ENCODE data around the gene MT2A.
A peak's percentile ranks its signal among the peaks of the same experiment; 100 is the strongest.
"Not testable (repeated sequence)": the region's sequence is repeated elsewhere in the genome, so short reads cannot be mapped to it uniquely, and the experiment has no call there.

The MT2A gene

DNA sequence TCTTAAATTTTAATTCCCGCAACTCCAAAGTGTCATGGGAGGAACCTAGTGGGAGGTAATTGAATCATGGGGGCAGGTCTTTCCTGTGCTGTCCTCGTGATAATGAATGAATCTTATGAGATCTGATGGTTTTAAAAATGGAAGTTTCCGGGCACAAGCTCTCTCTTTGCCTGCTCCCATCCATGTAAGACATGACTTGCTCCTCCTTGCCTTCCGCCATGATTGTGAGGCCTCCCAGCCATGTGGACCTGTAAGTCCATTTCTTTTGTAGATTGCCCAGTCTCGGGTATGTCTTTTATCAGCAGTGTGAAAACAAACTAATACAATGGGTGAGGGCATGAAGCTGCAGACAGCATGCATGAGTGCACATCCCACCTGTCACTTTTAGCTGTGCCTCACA, 14.8 kb downstream of the MT2A start:
- DNase-seq: not testable (repeated sequence)

DNA sequence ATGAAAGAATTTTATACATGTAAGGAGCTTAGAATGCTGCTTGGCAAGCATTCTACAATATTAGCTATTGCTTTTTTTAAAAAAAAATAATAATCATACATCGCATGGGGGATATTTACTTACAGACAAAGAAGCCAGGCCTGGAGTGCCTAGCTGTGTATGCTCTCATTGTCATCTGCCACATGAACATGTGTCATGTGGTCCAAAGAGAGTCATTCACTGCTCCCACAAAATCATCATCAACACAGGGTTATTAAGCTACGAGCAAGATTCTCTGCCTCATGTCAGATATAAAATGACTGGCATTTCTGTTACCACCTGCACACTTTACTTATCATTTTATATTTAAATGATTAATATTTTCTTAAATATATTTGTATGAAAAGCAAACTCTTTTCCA, 15.3 kb downstream of the MT2A start:
- DNase-seq: no peak

DNA sequence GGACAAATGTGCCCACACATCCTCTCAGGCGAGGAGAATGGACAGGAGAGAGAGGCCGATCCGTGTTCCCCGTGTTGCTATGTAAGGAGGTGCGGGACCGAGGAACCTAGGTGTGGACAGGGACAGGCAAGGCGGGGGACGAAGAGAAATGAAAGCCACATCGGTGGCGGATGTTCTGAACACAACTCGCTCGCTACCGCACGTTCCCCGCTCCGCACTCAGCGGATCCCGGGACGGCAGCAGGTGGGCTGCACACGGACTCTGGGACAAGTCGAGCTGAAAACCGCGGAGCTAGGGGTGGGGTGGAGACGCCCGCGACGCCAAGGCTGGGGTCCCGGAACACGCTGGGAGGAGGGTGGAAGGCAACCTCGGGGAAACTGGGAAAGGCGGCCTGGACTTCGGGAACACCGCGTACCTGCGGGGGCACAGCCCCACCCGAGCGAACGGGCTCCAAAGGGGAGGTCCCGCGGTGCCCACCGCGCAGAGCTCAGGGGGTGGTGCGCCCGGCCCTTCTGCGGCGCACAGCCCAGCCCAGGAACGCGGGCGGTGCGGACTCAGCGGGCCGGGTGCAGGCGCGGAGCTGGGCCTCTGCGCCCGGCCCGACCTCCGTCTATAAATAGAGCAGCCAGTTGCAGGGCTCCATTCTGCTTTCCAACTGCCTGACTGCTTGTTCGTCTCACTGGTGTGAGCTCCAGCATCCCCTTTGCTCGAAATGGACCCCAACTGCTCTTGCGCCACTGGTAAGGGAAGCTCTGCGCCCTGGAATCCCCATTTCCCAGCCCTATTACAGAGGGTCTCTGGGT, 17.0 kb downstream of the MT2A start, which contains the start of gene MT1E:
MT1E (plus strand) TSS at position 642 of the 803 bp plus-strand sequence; CDS start at position 713, 71 bp downstream.
- peak in 1 of 2 experiments; percentile 70 for DNase-seq

DNA sequence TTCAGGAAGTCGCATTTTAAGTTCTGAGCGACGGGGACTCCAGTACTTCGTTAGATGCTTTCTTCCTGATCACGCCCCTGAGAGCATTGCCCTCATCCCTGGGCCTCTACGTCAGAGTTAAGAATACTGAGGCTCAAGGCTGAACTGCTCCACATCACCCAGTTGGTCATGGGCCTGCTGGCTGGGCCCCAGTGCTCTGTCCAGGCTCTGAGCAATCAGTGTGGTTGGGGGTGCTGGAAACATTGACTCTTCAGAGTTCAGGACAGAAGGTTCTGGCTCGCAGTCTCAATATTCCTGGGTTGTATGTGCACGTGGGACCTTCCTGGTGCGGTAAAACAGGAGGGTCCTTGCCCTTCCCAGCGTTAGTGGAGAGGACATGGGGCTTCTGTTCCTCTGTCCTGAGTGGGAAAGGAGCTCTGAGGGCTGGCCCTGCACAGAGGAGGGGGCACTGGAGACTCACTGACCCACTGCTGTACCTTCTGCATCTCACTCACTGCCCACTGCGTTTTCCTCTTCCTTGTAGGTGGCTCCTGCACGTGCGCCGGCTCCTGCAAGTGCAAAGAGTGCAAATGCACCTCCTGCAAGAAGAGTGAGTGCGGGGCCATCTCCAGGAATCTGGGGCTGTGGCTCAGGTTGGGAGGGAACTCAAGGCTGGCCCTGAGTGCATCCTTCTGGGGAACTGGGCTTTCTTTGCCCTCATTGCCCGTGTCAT, 17.7 kb downstream of the MT2A start:
- no peak for DNase-seq

DNA sequence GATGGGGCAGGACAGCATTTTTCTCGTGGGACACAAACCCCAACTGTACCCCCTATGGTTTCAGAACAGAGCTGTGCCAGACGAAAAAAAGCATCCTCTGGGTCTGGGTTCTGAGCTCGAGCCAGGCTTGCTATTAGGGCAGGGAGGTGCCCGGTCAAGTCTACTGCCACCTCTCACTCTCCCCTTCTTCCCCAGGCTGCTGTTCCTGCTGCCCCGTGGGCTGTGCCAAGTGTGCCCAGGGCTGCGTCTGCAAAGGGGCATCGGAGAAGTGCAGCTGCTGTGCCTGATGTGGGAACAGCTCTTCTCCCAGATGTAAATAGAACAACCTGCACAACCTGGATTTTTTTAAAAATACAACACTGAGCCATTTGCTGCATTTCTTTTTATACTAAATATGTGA, 18.3 kb downstream of the MT2A start:
- DNase-seq: no peak

DNA sequence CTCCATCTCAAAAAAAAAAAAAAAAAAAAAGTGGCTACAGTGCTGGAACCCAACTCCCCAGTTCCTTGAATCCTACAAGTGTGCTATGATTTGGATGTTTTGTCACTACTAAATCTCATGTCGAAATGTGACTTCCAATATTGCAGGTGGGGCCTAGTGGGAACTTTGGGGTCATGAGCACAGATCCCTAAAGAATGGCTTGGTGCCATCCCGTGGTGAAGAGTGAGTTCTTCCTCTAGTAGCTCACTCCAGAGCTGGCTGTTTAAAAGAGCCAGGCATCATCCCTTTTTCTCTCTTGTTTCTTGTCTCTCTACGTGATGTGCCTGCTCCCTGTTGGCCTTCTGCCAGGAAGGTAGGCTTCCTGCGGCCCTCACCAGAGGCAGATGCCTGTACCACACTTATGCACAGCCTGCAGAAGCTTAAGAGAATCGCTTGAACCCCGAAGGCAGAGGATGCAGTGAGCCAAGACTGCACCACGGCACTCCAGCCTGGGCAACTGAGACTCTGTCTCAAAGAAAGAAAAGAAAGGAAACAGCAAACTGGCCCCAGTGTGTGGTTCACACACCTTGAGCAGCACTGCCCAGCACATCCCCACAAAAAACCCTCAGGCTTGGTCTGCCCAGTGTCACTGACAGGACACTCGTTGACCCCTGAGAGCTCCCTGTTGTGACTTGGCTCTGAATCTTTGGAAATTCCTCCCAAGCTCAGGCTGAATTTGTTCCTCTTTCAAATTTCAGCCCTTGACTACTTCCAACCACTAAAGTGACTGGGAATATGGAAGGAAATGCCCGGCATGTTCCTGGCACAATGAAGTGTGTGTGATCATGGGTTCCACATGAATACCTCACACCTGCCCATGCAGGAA, 20.3 kb downstream of the MT2A start:
- no peak for DNase-seq

DNA sequence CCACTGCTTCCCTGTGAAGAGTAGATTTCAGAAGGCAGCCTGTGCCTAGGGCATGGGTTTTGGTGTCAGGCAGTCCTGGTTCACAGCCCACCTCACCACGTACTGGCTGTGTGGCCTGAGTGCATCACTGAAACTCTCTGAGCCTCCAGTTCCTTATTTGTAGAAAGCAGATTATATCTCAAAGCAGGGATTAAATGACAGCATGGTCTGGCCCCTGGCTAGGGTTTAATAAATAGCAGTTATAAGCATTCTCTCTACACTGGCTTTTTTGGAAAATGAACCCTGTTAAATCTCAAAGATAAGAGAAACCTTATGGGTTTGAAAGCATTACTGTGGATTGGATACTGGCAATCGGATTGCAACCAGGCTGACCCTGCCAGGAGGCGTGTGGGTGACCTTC, 21.1 kb downstream of the MT2A start:
- no peak for DNase-seq

DNA sequence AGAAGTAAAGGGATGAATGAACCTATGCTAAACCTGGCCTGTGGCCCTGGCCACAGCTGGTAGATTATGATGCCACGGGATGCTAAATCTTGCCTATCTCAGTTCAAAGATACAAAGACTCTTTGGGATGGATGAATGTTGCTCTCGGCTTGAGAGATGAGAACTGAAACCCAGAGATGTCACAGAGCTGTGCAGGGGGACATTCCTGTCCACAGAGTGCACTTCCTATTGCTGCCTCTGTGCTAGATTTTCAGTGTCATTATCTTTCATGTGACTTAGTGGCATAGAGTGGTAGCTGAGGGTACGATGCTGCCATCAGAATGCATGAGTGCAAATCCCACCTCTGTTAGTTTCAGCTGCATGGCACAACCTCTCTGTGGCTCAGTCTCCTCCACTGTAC, 21.8 kb downstream of the MT2A start:
- no peak for DNase-seq

DNA sequence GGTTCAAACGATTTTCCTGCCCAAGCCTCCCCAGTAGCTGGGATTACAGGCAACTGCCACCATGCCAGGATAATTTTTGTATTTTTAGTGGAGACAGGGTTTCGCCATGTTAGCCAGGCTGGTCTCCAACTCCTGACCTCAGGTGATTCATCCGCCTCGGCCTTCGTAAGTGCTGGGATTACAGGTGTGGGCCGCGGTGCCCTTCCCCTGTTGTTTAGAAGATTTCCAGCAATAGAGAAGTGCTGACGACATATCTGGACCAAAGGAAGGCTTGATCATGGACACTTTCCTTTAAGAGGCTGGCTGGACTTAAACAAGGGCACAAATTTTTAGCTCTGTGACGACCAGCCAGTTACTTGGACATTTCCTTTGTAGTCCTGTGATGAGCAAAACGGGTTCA, 22.8 kb downstream of the MT2A start:
- no peak for DNase-seq

DNA sequence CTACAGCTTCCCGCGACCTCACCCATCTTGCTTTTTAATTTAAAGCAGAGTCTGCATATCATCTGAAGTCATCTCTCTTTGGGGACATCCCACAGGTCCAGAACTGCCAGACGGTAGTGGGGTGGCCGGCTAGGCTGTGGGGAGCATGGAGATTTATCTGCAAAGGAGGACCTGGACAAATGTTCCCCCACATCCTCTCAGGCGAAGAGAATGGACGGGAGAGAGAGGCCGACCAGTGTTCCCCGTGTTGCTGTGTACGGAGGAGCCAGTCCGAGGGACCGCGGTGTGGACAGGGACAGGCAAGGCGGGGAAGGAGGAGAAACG, 23.4 kb downstream of the MT2A start:
- DNase-seq: no peak

DNA sequence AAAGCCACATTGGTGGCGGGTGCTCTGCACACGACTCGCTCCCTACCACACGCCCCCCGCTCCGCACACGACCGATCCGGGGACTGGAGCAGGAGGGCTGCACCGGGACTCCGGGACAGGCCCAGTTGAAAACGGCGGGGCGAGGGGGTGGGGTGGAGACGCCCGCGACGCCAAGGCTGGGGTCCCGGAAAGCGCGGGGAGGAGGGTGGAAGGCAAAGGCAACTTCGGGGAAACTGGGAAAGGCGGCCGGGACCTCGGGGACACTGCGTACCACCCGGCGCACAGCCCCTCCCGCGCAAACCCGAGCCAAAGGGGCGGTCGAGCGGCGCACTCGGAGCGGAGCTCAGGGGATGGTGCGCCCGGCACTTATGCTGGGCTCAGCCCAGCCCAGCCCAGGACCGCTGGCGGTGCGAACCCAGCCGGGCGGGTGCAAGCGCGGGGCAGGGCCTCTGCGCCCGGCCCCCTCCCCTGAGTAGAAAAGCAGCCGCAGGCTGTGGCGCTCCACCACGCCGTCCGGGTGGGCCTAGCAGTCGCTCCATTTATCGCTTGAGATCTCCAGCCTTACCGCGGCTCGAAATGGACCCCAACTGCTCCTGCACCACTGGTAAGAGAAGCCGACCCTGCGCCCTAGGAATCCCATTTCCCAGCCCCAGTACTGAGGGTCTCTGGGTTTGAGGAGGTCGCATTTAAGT, 23.9 kb downstream of the MT2A start, which contains the start of gene MT1M:
MT1M (plus strand) TSS at position 504 of the 692 bp plus-strand sequence; CDS start at position 577, 73 bp downstream.
- no peak for DNase-seq

DNA sequence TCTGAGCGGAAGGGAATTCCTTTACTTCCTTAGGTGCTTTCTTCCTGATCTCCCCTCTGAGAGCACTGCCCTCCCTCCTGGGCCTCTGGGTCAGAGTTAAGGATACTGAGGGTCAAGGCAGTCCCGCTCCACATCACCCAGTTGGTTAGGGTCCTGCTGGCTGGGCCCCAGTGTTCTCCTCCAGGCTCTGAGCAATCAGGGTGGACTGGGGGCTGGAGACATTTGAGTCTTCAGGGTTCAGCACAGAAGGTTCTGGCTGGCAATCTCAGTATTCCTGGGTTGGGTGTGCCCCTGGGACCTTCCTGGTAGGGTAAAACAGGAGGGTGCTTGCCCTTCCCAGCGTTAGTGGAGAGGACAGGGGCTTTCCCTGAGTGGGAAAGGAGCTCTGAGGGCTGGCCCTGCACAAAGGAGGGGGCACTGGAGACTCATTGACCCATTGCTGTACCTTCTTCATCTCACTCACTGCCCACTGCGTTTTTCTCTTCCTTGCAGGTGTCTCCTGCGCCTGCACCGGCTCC, 24.5 kb downstream of the MT2A start:
- no peak for DNase-seq

DNA sequence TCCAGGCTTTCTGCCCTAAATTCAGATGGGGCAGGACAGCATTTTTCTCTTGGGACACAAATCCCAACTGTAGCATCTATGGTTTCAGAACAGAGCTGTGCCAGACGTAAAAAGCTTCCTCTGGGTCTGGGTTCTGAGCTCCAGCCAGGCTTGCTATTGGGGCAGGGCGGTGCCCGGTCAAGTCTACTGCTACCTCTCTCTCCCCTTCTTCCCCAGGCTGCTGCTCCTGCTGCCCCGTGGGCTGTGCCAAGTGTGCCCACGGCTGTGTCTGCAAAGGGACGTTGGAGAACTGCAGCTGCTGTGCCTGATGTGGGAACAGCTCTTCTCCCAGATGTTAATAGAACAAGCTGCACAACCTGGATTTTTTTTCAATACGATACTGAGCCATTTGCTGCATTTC, 25.2 kb downstream of the MT2A start:
- no peak for DNase-seq

DNA sequence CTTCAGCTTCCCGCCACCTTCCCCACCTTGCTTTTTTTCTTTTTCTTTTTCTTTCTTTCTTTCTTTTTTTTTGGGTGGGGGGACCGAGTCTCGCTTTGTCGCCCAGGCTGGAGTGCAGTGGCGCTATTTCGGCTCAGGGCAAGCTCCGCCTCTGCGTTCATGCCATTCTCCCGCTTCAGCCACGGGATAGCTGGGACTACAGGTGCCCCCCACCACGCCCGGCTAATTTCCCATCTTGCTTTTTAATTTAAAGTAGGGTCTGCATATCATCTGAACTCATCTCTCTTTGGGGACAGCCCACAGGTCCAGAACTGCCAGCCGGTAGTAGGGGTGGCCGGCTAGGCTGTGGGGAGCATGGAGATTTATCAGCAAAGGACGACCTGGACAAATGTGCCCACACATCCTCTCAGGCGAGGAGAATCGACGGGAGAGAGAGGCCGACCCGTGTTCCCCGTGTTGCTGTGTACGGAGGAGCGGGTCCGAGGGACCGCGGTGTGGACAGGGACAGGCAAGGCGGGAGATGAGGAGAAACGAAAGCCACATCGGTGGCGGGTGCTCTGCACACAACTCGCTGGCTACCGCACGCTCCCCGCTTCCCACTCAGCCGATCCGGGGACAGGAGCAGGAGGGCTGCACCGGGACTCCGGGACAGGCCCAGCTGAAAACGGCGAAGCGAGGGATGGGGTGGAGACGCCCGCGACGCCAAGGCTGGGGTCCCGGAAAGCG, 26.5 kb downstream of the MT2A start:
- DNase-seq: no peak

DNA sequence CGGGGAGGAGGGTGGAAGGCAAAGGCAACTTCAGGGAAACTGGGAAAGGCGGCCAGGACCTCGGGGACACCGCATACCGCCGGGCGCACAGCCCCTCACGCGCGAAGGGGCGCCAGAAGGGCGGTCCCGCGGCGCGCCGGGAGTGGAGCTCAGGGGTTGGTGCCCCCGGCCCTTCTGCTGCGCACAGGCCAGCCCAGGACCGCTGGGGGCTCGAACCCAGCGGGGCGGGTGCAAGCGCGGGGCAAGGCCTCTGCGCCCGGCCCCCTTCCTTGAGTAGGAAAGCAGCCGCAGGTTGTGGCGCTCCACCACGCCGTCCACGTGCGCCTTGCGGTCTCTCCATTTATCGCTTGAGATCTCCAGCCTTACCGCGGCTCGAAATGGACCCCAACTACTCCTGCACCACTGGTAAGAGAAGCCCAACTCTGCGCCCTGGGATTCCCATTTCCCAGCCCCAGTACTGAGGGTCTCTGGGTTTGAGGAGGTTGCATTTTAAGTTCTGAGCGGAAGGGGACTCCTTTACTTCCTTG, 27.1 kb downstream of the MT2A start:
- DNase-seq: no peak

DNA sequence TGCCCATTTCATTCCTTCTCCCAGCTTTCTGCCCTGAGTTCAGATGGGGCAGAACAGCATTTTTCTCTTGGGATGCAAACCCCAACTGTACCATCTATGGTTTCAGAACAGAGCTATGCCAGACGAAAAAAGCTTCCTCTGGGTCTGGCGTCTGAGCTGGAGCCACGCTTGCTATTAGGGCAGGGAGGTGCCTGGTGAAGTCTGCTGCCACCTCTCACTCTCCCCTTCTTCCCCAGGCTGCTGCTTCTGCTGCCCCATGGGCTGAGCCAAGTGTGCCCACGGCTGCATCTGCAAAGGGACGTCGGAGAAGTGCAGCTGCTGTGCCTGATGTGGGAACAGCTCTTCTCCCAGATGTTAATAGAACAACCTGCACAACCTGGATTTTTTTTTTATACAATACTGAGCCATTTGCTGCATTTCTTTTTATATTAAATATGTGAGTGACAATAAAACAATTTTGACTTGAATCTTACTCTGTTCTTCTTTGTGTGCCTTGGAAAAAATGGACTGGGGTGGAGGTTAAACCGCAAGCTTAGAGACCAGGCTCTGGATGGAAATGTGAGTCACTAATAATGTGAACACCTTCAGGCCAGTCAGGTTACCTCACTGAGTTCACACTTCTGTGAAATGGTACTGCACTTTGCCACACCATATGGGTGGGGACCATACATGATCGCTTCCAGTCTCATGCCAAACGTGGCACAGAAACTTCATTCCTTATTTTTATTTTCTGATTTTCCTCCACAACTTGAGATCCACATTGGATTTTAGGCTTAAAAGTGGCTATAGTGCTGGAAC, 28.4 kb downstream of the MT2A start:
- no peak for DNase-seq

DNA sequence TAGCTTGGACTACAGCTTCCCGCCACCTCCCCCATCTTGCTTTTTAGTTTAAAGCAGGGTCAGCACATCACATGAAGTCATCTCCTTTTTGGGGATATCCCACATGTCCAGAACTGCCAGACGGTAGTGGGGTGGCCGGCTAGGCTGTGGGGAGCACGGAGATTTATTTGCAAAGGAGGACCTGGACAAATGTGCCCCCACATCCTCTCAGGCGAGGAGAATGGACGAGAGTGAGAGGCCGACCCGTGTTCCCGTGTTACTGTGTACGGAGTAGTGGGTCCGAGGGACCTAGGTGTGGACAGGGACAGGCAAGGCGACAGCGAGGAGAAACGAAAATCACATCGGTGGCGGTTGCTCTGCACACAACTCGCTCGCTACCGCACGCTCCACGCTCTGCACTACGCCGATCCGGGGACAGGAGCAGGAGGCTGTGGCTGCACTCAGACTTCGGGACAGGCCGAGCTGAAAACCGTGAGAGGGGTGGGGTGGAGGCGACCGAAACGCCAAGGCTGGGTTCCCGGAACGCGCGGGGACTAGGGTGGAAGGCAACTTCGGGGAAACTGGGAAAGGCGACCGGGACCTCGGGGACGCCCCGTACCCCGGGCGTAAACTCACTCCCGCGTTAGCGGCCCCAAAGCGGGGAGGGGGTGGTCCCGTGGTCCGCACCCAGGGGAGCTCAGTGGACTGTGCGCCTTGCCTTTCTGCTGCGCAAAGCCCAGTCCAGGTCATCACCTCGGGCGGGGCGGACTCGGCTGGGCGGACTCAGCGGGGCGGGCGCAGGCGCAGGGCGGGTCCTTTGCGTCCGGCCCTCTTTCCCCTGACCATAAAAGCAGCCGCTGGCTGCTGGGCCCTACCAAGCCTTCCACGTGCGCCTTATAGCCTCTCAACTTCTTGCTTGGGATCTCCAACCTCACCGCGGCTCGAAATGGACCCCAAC, 29.7 kb downstream of the MT2A start, which contains the start of gene MT1A:
MT1A (plus strand) TSS at position 853 of the 937 bp plus-strand sequence; CDS start at position 926, 73 bp downstream.
- DNase-seq: no peak

DNA sequence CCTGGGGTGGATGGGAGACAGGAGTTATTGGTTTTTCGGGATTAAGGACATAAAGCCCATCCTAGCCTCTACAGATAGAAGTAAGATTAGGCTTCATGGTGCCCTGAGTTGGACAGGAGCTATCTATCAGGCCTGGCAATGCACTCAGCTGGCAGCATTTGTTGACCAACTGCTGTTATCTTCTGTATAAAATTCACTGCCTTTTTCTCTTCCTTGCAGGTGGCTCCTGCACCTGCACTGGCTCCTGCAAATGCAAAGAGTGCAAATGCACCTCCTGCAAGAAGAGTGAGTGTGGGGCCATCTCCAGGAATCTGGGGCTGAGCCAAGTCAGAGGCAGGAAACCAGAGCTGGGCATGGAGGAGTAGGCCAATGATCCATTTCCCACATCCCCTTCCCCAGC, 30.7 kb downstream of the MT2A start:
- no peak for DNase-seq

DNA sequence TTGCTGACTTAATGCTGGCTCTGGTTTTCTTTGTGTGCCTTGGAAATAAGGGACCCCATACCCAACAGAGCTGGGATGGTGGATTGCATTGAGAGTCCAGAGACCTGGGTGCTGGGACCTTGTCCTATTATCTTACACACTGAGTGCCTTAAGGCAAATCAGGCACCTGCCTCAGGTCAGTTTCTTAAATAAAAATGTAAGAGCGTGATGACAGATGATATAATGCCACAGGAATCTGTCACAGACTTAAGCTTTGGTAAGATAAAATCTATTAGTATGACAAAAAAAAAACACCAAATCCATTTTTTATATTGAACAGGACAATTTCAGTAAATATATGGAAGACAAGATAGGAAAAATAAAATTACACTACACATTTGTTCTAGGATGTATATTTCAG, 31.7 kb downstream of the MT2A start:
- DNase-seq: no peak
